Measurements from ENCODE around the gene FGF16.
"Not testable (repeated sequence)": the region's sequence is repeated elsewhere in the genome, so short reads cannot be mapped to it uniquely, and the experiment has no call there.

FGF16 gene

GRCh38 chrX:77447653-77448569 lies 722 bp downstream of the FGF16 start:
- no peak for DNase-seq

- DNase-seq: no peak
Observed at GRCh38 chrX:77450415-77450814, 3.2 kb downstream of the FGF16 start.

- no peak for DNase-seq
Observed at GRCh38 chrX:77450996-77451395, 3.8 kb downstream of the FGF16 start.

- no peak for DNase-seq
Observed at GRCh38 chrX:77453190-77453589, 6.0 kb downstream of the FGF16 start.

GRCh38 chrX:77455437-77455836 lies 8.2 kb downstream of the FGF16 start:
- no peak for DNase-seq

GRCh38 chrX:77484045-77484444 lies 36.9 kb downstream of the FGF16 start:
- no peak for DNase-seq

- no peak for DNase-seq
Observed at GRCh38 chrX:77493677-77494553, 46.7 kb downstream of the FGF16 start.

GRCh38 chrX:77500164-77500563 lies 53.0 kb downstream of the FGF16 start:
- DNase-seq: not testable (repeated sequence)

- DNase-seq: no peak
Observed at GRCh38 chrX:77502951-77503525, 55.8 kb downstream of the FGF16 start.

- no peak for DNase-seq
Observed at GRCh38 chrX:77505227-77505626, 58.0 kb downstream of the FGF16 start.
